GM18498 (cell line): ENCODE results near the gene PLXNB3.
"Not testable (repeated sequence)": the region's sequence is repeated elsewhere in the genome, so short reads cannot be mapped to it uniquely, and the experiment has no call there.

Experiments
- ATAC-seq: cut with Tn5 transposase; IDR thresholded peaks from one replicate; pipeline ENCODE4 v1.9.1; 2021; ENCODE audit warnings: mild to moderate bottlenecking, moderate library complexity; ENCODE audit not compliant: unreplicated experiment

PLXNB3 gene

DNA sequence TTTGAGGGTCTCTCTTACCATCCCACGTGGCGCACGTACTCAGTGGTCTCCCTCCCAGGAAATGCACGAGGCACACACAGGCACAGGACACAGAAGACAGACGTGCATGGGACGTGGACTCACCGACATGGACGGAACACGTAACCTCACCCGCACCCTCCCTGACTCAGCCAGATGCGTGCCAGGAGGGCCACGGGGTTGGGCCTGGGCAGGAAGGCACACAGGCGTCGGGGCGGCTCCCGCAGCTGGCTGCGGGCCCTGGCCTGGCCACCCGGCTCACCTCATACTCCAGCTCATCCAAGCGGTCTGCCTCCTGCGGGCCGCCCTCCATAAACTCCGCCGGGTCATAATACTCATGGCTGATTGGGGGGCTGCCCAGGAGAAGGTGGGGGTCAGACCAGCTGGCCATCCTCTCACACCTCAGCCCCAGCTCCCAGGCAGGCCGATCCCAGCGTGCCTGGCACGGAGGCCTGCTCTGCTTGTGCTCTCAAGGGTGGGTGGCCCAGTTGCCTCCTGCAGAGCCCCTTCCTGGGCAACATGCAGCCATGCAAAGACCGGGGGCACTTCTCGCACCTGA lies 43.0 kb downstream of the PLXNB3 start:
- ATAC-seq = no peak

DNA sequence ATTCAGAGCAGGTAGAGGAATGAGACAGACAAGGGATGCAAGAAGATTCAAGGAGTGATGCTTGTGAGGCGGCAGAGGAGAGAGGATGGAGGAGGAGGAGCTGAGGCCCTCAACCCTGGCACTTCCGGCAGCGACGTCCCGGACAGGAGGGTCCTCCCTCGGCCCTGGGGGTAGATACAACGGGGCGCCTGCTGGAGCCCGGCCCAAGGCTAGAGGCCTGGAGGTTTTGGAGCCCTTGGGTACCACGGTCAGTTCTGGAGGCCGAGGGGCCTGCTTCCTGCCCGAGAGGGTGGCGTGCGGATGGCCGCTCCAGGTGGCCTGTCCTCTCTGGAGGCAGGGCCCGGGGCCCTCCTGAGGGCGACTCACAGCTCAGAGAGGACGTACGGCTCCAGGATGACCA lies 43.9 kb downstream of the PLXNB3 start:
- no peak for ATAC-seq

DNA sequence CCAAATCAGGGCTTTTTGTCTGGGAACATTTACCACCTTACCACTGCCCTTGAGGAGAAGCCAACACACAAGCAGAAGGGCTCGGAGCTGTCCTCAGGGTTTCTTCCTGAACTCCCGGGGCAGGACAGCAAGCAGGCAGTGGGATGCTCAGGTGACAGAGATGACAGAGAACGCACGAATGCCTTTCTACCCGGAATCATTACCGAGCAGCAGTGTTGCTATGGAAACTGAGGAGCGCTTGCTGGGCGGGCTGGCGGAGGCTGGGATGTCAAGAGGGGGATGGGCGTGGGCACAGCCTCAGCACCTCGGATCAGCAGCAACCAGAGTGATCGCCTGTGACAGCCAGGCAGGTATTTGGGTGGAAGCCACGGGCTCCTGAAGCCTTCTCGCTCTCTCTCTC lies 48.2 kb downstream of the PLXNB3 start:
- ATAC-seq = no peak

DNA sequence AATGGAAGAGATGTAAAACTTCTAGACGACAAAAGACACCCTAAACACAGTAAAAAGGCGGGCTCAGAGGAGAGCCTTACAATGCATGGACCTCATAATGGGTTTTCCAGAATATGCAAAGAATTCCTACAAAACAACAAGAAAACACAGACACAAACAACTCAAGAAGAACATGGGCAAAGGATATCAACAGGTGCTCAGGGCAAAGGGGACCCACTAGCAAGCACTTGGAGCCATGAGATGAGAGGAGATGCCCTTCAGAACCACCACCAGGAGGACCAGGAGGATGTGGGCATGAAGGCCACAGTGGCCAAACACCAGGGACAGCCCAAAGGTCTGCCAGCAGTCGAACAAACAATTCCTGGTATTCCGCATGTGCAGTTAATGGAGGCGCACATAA lies 49.1 kb downstream of the PLXNB3 start:
- no peak for ATAC-seq

DNA sequence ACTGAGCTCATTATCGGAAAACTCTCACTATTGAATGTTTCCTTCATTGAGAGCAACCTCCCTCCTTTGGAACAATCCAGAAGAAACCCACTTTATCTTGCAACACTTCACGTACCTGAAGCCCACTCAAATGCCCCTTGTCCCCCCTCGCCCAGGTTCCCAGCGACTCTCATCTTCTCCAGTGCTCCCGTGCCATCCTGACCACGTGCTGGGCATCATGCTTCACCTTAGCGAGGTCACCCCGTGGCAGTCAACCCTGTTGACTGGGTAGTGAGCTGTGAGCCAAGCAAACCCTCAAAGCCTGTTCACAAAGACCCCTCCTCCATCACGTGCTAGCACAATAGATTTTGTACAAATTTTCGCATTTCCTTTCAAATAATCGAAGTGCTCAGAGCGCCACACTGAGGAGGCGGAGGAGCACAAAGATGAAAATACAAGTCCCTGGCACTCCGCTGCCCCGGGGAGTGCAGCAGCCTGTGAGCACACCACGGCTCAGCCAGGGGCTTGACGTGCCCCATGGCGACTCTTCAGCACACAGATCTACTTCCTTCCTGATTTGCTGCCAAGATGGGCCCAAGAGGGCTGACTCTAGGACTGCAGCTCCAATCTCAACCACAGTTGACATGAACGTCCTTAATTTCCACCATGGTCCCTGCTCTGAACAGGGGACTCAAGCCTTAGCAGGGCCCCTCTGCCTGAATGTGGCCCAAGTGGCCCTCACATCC lies 50.7 kb downstream of the PLXNB3 start:
- ATAC-seq = no peak

DNA sequence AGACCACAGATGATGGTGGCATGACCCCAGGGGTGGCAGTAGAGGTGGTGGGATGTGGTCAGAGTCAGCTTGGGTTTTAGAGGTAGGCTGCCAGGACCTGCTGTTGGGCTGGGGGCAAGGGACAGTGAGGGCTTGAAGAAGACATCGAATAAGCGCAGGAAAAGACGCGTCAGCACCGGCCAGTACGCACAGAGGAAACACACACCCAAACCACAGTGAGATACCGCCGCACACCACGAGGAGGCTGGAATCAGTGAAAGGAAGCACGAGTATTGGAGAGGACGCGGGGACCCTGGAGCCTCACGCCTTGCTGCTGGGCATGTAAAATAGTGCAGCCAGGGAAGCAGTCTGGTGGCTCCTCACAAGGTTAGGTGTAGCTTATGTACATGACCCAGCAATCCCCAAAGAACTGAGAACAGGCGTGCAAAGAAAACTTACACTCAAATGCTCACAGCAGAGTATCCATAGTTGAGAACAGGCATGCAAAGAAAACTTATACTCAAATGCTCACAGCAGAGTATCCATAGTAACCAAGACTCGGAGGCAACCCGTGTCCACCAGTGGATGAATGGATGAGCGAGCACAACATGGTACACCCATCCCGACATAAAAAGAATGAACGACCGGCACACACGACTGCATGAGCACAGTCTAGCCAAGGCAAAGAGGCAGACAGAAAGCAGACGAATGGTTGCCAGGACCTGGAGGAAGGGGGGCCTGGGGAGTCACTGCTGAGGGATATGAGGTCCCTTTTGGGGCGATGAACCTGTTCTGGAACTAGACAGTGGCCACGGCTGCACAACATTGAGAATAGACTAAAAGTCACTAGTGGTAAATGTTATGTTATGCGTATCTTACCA lies 53.0 kb downstream of the PLXNB3 start:
- ATAC-seq = no peak

DNA sequence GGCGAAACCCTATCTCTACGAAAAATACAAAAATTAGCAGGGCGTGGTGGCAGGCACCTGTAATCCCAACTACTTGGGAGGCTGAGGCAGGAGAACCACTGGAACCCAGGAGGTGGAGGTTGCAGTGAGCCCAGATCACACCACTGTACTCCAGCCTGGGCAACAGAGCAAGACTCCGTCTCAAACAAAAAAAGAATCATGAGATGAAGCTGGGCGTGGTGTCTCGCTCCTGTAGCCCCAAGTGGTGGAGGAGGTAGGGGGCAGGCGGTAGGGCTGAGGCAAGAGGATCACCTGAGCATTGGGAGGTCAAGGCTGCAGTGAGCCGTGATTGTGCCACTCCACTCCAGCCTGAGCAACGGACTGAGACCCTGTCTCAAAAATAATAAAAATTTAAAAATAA lies 54.0 kb downstream of the PLXNB3 start:
- ATAC-seq = not testable (repeated sequence)

DNA sequence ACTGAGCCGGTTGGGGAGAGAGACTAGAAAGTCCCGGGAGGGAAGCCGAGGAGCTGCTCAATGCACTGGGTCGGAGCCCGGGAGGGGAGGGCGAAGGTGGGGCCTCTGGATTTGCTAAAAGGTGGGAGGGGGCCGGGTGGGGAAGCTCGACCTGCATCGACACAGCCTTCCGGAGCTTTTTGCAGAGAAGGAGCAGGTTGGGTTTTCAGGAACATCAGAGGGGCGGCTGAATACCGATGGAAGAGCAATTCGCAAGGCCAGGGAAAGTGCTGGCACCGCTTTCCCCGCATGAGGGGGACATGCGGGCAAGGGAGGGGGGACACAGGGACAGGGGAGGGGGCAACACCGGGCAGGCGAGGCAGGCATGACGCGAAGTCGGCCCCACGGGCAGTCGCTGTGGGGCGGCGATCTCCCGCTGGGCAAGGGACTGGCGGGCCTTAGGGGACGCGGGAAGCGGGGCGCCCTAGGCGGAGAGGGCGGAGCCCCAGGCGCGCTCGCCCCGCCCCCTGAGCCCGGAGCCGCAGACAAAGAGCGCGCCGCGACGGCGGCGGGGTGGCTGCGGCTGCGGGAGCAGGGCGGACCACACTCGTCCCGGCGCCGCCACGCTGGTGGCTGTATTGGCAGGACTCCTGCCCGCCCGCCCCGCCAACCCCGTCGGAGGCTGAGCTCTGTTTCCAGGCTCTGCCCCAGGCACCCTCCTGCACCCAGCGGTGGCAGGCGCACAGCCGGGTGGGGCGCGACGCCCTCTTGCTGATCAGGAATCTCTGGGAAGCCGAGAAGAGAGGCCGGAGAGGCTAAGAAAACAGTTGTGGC lies 54.7 kb downstream of the PLXNB3 start:
- ATAC-seq = no peak

DNA sequence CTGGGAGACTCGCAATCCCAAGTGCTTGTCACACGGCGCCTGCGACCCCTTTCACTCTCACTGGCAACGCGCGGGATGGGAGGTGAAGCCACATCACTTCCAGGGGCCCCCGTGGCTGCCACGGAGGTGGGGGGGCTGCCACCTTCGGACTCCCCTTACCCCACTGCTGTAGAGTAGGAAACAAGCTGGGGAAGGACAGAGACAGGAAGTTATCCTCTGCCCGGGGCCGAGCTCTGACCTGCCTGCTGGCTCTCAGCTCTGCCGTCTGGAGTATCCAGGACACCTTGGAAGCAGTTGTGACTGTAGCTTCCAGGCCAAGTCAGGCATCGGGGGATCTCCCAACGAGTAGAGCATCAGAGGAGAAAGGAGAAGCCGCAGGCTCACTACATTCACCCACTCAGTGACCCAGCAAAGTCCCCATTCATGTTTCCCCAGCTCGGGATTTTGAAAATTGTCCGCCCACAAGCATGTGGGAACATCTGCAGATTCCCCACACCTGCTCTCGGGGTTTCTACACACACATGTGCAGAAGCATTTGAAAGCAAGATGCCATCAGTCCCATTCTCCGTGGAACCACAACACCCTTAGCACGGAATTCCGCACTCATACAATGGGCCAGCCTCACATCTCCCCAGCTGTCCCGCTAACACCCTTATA lies 55.5 kb downstream of the PLXNB3 start:
- ATAC-seq = no peak

DNA sequence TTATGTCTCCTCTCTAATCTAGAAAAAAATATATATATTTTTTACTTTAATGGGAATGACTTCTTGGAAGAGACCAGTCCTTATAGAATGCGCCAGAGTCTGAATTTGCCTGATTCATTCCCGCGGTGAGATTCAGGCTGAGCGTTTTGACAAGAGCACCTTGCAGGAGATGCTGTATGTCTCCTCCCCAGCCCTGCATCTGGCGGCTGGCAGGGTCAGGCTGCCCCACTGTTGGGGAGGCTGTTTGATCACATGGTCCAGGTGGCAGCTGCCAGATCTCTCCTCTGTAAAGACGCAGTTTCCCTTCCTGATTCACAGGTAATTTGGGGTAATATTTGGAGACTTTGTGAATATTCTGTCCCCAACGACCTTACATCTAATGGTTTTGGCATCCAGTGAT lies 56.6 kb downstream of the PLXNB3 start:
- ATAC-seq = no peak

DNA sequence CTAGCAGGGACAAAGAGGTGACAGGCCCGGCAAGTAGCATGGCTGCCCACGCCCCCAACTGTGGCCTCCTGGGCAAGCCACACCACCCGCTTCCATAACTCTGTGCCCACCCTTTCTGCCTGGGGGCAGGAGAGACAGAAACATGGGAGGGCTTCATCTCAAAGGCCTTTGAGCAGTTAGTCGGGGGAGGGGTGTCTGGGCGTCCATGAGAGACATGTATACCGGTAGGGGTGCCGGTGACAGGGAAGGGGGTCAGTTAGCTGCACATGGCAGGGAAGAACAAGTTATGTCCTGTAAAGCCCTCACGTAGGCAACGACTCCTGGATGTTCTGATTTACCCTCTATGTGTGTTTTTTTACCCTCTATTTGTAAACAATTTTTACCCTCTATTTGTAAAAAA lies 57.0 kb downstream of the PLXNB3 start:
- no peak for ATAC-seq

DNA sequence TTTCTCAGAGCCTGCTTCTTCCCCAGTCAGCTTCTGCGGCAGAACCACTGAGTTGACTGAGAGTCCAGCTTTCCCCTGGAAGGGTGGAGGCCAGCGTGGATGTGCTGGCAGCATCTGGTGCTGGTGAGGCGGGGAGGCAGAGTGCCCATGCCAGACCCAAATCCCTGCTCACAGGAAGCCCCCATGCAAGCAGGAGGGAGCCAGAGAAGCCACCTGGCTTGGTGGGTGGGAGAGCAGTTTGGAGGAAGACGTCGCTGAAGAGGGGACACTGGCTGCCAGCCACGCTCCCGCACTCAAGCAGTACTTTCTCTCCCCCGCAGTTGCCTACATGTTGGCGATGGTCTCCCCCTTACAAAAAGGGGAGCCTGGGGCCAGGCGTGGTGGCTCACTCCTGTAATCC lies 60.3 kb downstream of the PLXNB3 start:
- ATAC-seq = no peak

DNA sequence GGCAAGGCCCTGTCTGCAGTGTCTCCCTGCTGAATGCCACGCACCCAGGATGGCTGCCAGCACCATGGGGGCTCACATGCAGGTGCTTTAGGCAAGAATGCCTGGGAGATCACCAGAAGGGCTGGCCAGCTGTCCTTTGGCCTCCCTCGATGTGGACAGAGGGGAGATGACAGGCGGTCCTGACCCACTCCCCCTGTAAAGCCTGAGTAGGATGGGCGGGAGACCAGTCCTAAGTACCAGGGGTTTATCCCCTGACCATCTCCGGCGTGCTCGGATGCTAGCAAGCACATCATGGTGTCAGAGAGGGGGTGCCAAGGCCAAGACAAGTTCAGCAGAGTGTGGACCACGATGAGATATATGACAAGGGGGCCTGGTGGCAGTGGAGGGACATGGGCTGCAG lies 61.0 kb downstream of the PLXNB3 start:
- no peak for ATAC-seq
